OCI-LY1 (cell line): ENCODE data around the gene ROCK1.

Experiments
- CTCF ChIP-seq: fragments of 200-600 bp; sonication (generic), shearing (Covaris generic); IDR thresholded peaks from 2 replicates; pipeline ENCODE4 v1.5.1; 2017; ENCODE audit warnings: mild to moderate bottlenecking, antibody characterized with exemption, low read length, moderate library complexity, mixed read lengths
- EZH2 ChIP-seq: fragments of 200-600 bp; sonication (generic), shearing (Covaris generic); IDR thresholded peaks from 2 replicates; pipeline ENCODE4 v1.8.0; 2017; ENCODE audit warnings: borderline replicate concordance, mixed run types, mild to moderate bottlenecking, antibody characterized with exemption, low read length, moderate library complexity, mixed read lengths

- TF ChIP-seq CTCF (no peak), EZH2 (no peak)
These were observed 12.2 kb downstream of the ROCK1 start for GRCh38 chr18:21099442-21099841.
